Activated T-cell treated with anti-CD3 and anti-CD28 coated beads, Interleukin-2, amount 50 U/mL, for 72 hours (primary cell): ENCODE measurements around the gene TCP11L1. TPM values are rescaled to one million over a fixed set of nuclear protein-coding genes. Genes with fewer than 3 reads are reported as not detected.
A peak's percentile ranks its signal among the peaks of the same experiment; 100 is the strongest.

Experiments
- ATAC-seq, 2 donors: fragments of 150-1000 bp; cut with Tn5 transposase; replicated peaks in 1 of 2; 2 replicates each; pipeline ENCODE4 v1.10.0; 2021; ENCODE audit warnings: moderate library complexity in 2 of 2, mild to moderate bottlenecking in 1 of 2
- DNase-seq, 2 donors: peaks; one replicate each; pipeline ENCODE4 v3.0.0; 2021 to 2022; ENCODE audit warnings: mixed read lengths in 1 of 2
- H3K27ac Mint-ChIP-seq: one replicate; pipeline ENCODE4 v1.8.0; 2022; ENCODE audit warnings: mild to moderate bottlenecking, moderate library complexity, mixed read lengths
- H3K27me3 Mint-ChIP-seq: one replicate; pipeline ENCODE4 v1.8.0; 2022; ENCODE audit warnings: low read depth, mixed read lengths
- H3K36me3 Mint-ChIP-seq, 2 donors: one replicate each; pipeline ENCODE4 v1.8.0; 2022; ENCODE audit warnings: mixed read lengths in 2 of 2, mild to moderate bottlenecking in 1 of 2; ENCODE audit not compliant: insufficient read depth in 2 of 2
- H3K4me1 Mint-ChIP-seq: one replicate; pipeline ENCODE4 v1.8.0; 2022; ENCODE audit warnings: low read depth, mixed read lengths
- H3K4me3 Mint-ChIP-seq, 2 donors: one replicate each; pipeline ENCODE4 v1.8.0; 2022; ENCODE audit warnings: mild to moderate bottlenecking in 2 of 2, mixed read lengths in 2 of 2, moderate library complexity in 2 of 2
- H3K9me3 Mint-ChIP-seq, 2 donors: one replicate each; pipeline ENCODE4 v1.8.0; 2022; ENCODE audit warnings: mixed read lengths in 2 of 2
- total RNA-seq, 2 donors: library from RNA; stranded (reverse); gene quantifications; one replicate each; pipeline ENCODE4 v1.2.3, GENCODE V29; 2022

The TCP11L1 gene
- total RNA-seq, 2 donors from 2014 or later, result 12.0 to 15.7 TPM

GRCh38 chr11:33063326-33063881 lies 24.0 kb downstream of the TCP11L1 start:
- Mint-ChIP-seq H3K27ac (peak overlapping the region; percentile 90), H3K4me3 (peak overlapping the region in 1 of 2 donors; percentile 53), H3K36me3 (peaks cover 0 to 9% of the 10 kb centered on the region in 2 donors), H3K4me1 (peaks cover 56% of the 10 kb centered on the region), H3K9me3 (no peaks in the 10 kb centered on the region), H3K27me3 (no peaks in the 10 kb centered on the region)
- peak; percentile 15 to 19 for DNase-seq
- peak; percentile 79 for ATAC-seq

GRCh38 chr11:33064033-33064825 lies 24.9 kb downstream of the TCP11L1 start:
- Mint-ChIP-seq H3K36me3 (peaks cover 0 to 9% of the 10 kb centered on the region in 2 donors), H3K27me3 (no peaks in the 10 kb centered on the region), H3K9me3 (no peaks in the 10 kb centered on the region), H3K4me3 (peak overlapping the region in 1 of 2 donors; percentile 53), H3K4me1 (peaks cover 56% of the 10 kb centered on the region), H3K27ac (no peak overlapping the region)
- no peak for ATAC-seq
- DNase-seq, result no peak

GRCh38 chr11:33064866-33065265 lies 25.5 kb downstream of the TCP11L1 start:
- Mint-ChIP-seq H3K4me3 (no peak overlapping the region), H3K27me3 (no peaks in the 10 kb centered on the region), H3K4me1 (peaks cover 56% of the 10 kb centered on the region), H3K27ac (no peak overlapping the region), H3K9me3 (no peaks in the 10 kb centered on the region), H3K36me3 (peaks cover 0 to 3% of the 10 kb centered on the region in 2 donors)
- ATAC-seq (no peak), DNase-seq (no peak)

GRCh38 chr11:33065445-33066178 lies 26.2 kb downstream of the TCP11L1 start:
- H3K27ac Mint-ChIP-seq, result no peak overlapping the region
- no peaks in the 10 kb centered on the region for H3K27me3 Mint-ChIP-seq
- H3K4me1 Mint-ChIP-seq, result peaks cover 48% of the 10 kb centered on the region
- no peaks in the 10 kb centered on the region for H3K9me3 Mint-ChIP-seq
- H3K36me3 Mint-ChIP-seq, result peaks cover 0 to 6% of the 10 kb centered on the region in 2 donors
- no peak overlapping the region for H3K4me3 Mint-ChIP-seq
- ATAC-seq (peak; percentile 77 to 78), DNase-seq (peak; percentile 73 to 76)

GRCh38 chr11:33067294-33067693 lies 27.9 kb downstream of the TCP11L1 start:
- DNase-seq (no peak), ATAC-seq (no peak)
- no peaks in the 10 kb centered on the region for H3K27me3 Mint-ChIP-seq
- H3K4me3 Mint-ChIP-seq, result no peak overlapping the region
- no peaks in the 10 kb centered on the region for H3K9me3 Mint-ChIP-seq
- peaks cover 38% of the 10 kb centered on the region for H3K4me1 Mint-ChIP-seq
- peaks cover 0 to 5% of the 10 kb centered on the region in 2 donors for H3K36me3 Mint-ChIP-seq
- H3K27ac Mint-ChIP-seq, result no peak overlapping the region

GRCh38 chr11:33068611-33069340 lies 29.4 kb downstream of the TCP11L1 start:
- ATAC-seq, result no peak
- H3K27ac Mint-ChIP-seq, result no peak overlapping the region
- H3K4me1 Mint-ChIP-seq, result peaks cover 23% of the 10 kb centered on the region
- H3K4me3 Mint-ChIP-seq, result no peak overlapping the region
- no peaks in the 10 kb centered on the region for H3K27me3 Mint-ChIP-seq
- no peaks in the 10 kb centered on the region for H3K9me3 Mint-ChIP-seq
- DNase-seq, result no peak
- peaks cover 0 to 11% of the 10 kb centered on the region in 2 donors for H3K36me3 Mint-ChIP-seq

- peaks cover 0 to 13% of the 10 kb centered on the region in 2 donors for H3K36me3 Mint-ChIP-seq
- H3K4me1 Mint-ChIP-seq, result no peaks in the 10 kb centered on the region
- H3K9me3 Mint-ChIP-seq, result no peaks in the 10 kb centered on the region
- no peak overlapping the region for H3K27ac Mint-ChIP-seq
- no peak overlapping the region for H3K4me3 Mint-ChIP-seq
- H3K27me3 Mint-ChIP-seq, result no peaks in the 10 kb centered on the region
- ATAC-seq (no peak), DNase-seq (no peak)
Observed at GRCh38 chr11:33072465-33072864, 33.1 kb downstream of the TCP11L1 start.

- Mint-ChIP-seq H3K4me1 (no peaks in the 10 kb centered on the region), H3K27ac (no peak overlapping the region), H3K27me3 (no peaks in the 10 kb centered on the region), H3K36me3 (peaks cover 1 to 5% of the 10 kb centered on the region in 2 donors), H3K4me3 (no peak overlapping the region), H3K9me3 (no peaks in the 10 kb centered on the region)
- no peak for DNase-seq
- no peak for ATAC-seq
Observed at GRCh38 chr11:33083918-33084317, 44.5 kb downstream of the TCP11L1 start.

GRCh38 chr11:33086017-33086416 lies 46.6 kb downstream of the TCP11L1 start:
- no peak for DNase-seq

GRCh38 chr11:33089776-33090175 lies 50.4 kb downstream of the TCP11L1 start:
- DNase-seq, result no peak
- Mint-ChIP-seq H3K9me3 (no peaks in the 10 kb centered on the region), H3K4me1 (no peaks in the 10 kb centered on the region), H3K36me3 (peaks cover 0 to 10% of the 10 kb centered on the region in 2 donors), H3K4me3 (no peak overlapping the region), H3K27me3 (no peaks in the 10 kb centered on the region), H3K27ac (peak overlapping the region; percentile 67)
- no peak for ATAC-seq

More at GRCh38 chr11:33086017-33086416, 46.6 kb downstream of the TCP11L1 start:
- Mint-ChIP-seq H3K4me1 (no peaks in the 10 kb centered on the region), H3K27me3 (no peaks in the 10 kb centered on the region), H3K36me3 (peaks cover 1 to 5% of the 10 kb centered on the region in 2 donors), H3K27ac (no peak overlapping the region), H3K4me3 (no peak overlapping the region), H3K9me3 (no peaks in the 10 kb centered on the region)
- no peak for ATAC-seq

- no peak overlapping the region for H3K27ac Mint-ChIP-seq
- H3K9me3 Mint-ChIP-seq, result no peaks in the 10 kb centered on the region
- no peak overlapping the region for H3K4me3 Mint-ChIP-seq
- peaks cover 5 to 21% of the 10 kb centered on the region in 2 donors for H3K36me3 Mint-ChIP-seq
- ATAC-seq (no peak), DNase-seq (no peak)
- no peaks in the 10 kb centered on the region for H3K27me3 Mint-ChIP-seq
- no peaks in the 10 kb centered on the region for H3K4me1 Mint-ChIP-seq
Observed at GRCh38 chr11:33094157-33094556, 54.8 kb downstream of the TCP11L1 start.

- Mint-ChIP-seq H3K36me3 (peaks cover 0 to 9% of the 10 kb centered on the region in 2 donors), H3K27me3 (no peaks in the 10 kb centered on the region), H3K4me1 (no peaks in the 10 kb centered on the region), H3K27ac (no peak overlapping the region), H3K4me3 (no peak overlapping the region), H3K9me3 (no peaks in the 10 kb centered on the region)
- ATAC-seq (no peak), DNase-seq (no peak)
Observed at GRCh38 chr11:33103836-33104235, 64.5 kb downstream of the TCP11L1 start.
